PFSK-1 (cell line): Measurements from ENCODE around the gene EFNA2.

Source experiments
- FOXP2 ChIP-seq: optimal IDR thresholded peaks from 2 replicates; pipeline ENCODE3; 2011; ENCODE audit warnings: borderline replicate concordance, control low read depth, inconsistent platforms; ENCODE audit not compliant: insufficient read depth; ENCODE audit errors: extremely low read length, extremely low read depth
- POLR2AphosphoS5 ChIP-seq: IDR thresholded peaks from 2 replicates; pipeline ENCODE4 v1.6.1; 2012; ENCODE audit warnings: low read depth, mild to moderate bottlenecking, control low read depth, low read length, moderate library complexity
- REST ChIP-seq, 2 experiments: IDR thresholded peaks; 2 replicates each; pipeline versions ENCODE4 v1.6.1 to v1.8.0; 2011 to 2012; ENCODE audit warnings: low read depth in 2 of 2, low read length in 2 of 2, control low read depth in 1 of 2, inconsistent platforms in 1 of 2, mild to moderate bottlenecking in 1 of 2, moderate library complexity in 1 of 2; ENCODE audit not compliant: insufficient read depth in 1 of 2
- SIN3A ChIP-seq: IDR thresholded peaks from 2 replicates; pipeline ENCODE4 v1.6.1; 2012; ENCODE audit warnings: mild to moderate bottlenecking, low read length, moderate library complexity, borderline replicate concordance; ENCODE audit not compliant: insufficient read depth
- TAF1 ChIP-seq: IDR thresholded peaks from 2 replicates; pipeline ENCODE4 v1.6.1; 2012; ENCODE audit warnings: low read length, control low read depth, borderline replicate concordance; ENCODE audit not compliant: insufficient read depth

EFNA2 gene

GRCh38 chr19:1261798-1262622 is 23.7 kb upstream of the EFNA2 start:
- TF ChIP-seq SIN3A (no peak), FOXP2 (no peak), POLR2AphosphoS5 (peak; percentile 1)

GRCh38 chr19:1262623-1263123 is 23.0 kb upstream of the EFNA2 start:
- peak; percentile 18; the same call in 1 of the 2 replicates for TF ChIP-seq POLR2AphosphoS5
- no peak for TF ChIP-seq TAF1
- no peak for TF ChIP-seq SIN3A

GRCh38 chr19:1263188-1263587 is 22.5 kb upstream of the EFNA2 start:
- TF ChIP-seq SIN3A (no peak), TAF1 (no peak), FOXP2 (no peak), REST (IDR thresholded peaks at IDR 0.05; ENCODE audit: insufficient read depth in 1 of 2, low read depth in 2 of 2, low read length in 2 of 2) (no peak)

GRCh38 chr19:1264801-1265614 is 20.7 kb upstream of the EFNA2 start:
- no peak for TF ChIP-seq TAF1
- no peak for TF ChIP-seq FOXP2
- no peak; the same call in 1 of the 2 replicates for TF ChIP-seq POLR2AphosphoS5
- no peak for TF ChIP-seq REST (IDR thresholded peaks at IDR 0.05; ENCODE audit: insufficient read depth in 1 of 2, low read depth in 2 of 2, low read length in 2 of 2)
- peak; percentile 41; the same call in 1 of the 2 replicates for TF ChIP-seq SIN3A

- TF ChIP-seq POLR2AphosphoS5 (peak; percentile 9), REST (IDR thresholded peaks at IDR 0.05; ENCODE audit: insufficient read depth in 1 of 2, low read depth in 2 of 2, low read length in 2 of 2) (no peak)
Observed at GRCh38 chr19:1265615-1266128, 20.0 kb upstream of the EFNA2 start.
